Measurements from ENCODE around the gene SLC12A8. TPM values are rescaled to one million over a fixed set of nuclear protein-coding genes. Genes with fewer than 3 reads are reported as not detected.

SLC12A8 gene
- total and polyA plus RNA-seq, 2 experiments from 2014 or later: 6.9 to 15.9 TPM

Small RNAs within 50 kb of the gene (microRNA-seq; reads per million reads assigned to microRNA genes)
- 1.8 reads per million for gene MIR5092

Small RNAs within 50 kb of the gene (small RNA-seq; reads per million reads assigned to genes)
- gene MIR5092 (ENCODE audit: low replicate concordance): not detected
- gene RNA5SP137 (ENCODE audit: low replicate concordance): not detected
- not detected for gene RNU6-230P (ENCODE audit: low replicate concordance)

Other genes starting within 250 kb of the SLC12A8 start
- 8.8 and 17.0 TPM in 2 replicates for gene HEG1, start 156.8 kb downstream of the SLC12A8 start, total RNA-seq (2014; rRNA removed; shearing (Covaris generic))
- 1.8 and 1.9 TPM in 2 replicates for gene HEG1, start 156.8 kb downstream of the SLC12A8 start, polyA plus RNA-seq (2016; fragmentation: Nextera tagmentation; extraction: Ambion mirVana)
- 12.3 and 13.9 TPM in 2 replicates for gene ZNF148, start 162.6 kb upstream of the SLC12A8 start, total RNA-seq (2014; rRNA removed; shearing (Covaris generic))
- 14.4 and 16.9 TPM in 2 replicates for gene ZNF148, start 162.6 kb upstream of the SLC12A8 start, polyA plus RNA-seq (2016; fragmentation: Nextera tagmentation; extraction: Ambion mirVana)